Right hindlimb (tissue), 1 donor: ENCODE results near the gene EML1.
"Not testable (repeated sequence)": the region's sequence is repeated elsewhere in the genome, so short reads cannot be mapped to it uniquely, and the experiment has no call there.

Experiments
- DNase-seq: peaks from one replicate; pipeline ENCODE4 v3.0.0-alpha.2; 2018

EML1 gene

GRCh38 chr14:99944241-99944651, 151.0 kb downstream of the EML1 start:
- DNase-seq = no peak

DNA sequence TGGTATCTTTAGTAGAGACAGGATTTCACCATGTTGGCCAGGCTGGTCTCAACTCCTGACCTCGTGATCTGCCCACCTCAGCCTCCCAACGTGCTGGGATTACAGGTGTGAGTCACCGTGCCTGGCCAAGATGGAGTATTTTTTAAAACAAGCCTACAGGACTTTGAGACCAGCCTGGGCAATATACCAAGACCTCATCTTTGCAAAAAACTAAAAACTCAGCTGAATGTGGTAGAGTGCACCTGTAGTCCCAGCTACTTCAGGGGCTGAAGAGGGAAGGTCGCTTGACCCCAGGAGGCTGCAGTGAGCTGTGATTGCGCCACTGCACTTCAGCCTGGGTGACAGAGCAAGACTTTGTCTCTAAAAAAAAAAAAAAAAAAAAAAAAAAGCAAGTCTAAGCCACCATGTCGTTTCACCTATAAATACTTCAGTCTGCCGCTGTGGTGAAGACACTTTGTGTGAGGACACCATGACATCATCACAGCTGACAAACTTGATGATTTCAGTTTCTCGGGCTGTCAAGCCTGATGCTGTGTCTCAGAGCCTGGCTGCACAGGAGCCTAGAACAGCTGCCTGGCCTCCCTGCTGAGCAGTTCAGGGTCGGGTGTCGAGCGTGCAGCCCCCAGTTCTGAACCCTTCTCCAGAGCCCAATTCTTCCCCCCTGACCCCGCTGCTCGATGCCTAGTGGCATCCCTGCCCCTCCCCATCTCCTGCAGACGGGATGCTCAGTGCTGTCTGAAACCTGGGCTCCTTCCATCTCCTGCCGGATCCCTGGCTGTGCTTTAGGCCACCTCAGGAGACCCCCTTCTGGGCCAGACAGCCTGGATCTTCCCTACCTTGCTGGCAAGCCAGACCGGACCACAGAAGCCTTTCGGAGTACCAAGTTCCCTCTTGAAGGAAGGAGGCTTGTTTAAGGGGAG, 152.8 kb downstream of the EML1 start:
- no peak for DNase-seq

- no peak for DNase-seq
Observed at GRCh38 chr14:99946652-99947489, 153.7 kb downstream of the EML1 start.

DNA sequence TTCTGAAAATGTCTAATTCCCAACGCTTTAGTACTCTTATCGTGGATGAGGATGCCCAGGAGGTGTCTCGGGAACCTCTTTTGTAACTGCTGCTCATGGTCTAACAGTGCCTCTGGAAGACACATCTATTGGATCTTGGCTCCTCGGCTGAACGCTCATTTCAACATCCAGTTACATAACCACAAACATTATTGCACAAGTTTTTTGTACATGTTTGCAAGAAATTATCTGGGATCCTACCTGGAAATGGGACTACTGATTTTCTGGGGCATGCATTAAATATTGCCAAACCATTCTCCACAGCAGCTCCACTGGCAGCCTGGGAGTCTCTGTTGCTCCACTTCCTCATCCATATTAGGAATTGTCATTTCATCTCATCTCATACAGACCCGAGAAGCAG, 154.5 kb downstream of the EML1 start:
- DNase-seq = no peak

GRCh38 chr14:99949011-99949732, 156.0 kb downstream of the EML1 start:
- not testable (repeated sequence) for DNase-seq

GRCh38 chr14:99950181-99950580, 157.0 kb downstream of the EML1 start:
- no peak for DNase-seq

- no peak for DNase-seq
Observed at GRCh38 chr14:99951085-99951484, 157.9 kb downstream of the EML1 start.

DNA sequence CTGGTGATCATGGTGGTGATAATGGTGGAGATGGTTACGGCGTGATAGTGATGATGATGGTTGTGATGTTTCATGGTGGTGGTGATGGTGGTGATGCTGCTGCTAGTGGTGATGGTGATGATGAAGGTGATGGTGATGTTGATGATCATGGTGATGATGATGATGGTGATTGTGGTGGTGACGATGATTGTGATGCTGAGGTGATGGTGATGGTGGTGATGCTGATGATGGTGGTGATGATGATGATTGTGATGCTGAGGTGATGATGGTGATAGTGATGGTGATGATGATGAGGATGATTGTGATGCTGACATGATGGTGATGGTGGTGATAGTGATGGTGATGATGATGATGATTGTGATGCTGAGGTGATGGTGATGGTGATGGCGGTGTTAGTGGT, 158.8 kb downstream of the EML1 start:
- no peak for DNase-seq

GRCh38 chr14:99952453-99952852, 159.2 kb downstream of the EML1 start:
- DNase-seq = no peak

- no peak for DNase-seq
Observed at GRCh38 chr14:99955826-99956455, 162.7 kb downstream of the EML1 start.

- DNase-seq = no peak
Observed at GRCh38 chr14:99958380-99958779, 165.2 kb downstream of the EML1 start.

DNA sequence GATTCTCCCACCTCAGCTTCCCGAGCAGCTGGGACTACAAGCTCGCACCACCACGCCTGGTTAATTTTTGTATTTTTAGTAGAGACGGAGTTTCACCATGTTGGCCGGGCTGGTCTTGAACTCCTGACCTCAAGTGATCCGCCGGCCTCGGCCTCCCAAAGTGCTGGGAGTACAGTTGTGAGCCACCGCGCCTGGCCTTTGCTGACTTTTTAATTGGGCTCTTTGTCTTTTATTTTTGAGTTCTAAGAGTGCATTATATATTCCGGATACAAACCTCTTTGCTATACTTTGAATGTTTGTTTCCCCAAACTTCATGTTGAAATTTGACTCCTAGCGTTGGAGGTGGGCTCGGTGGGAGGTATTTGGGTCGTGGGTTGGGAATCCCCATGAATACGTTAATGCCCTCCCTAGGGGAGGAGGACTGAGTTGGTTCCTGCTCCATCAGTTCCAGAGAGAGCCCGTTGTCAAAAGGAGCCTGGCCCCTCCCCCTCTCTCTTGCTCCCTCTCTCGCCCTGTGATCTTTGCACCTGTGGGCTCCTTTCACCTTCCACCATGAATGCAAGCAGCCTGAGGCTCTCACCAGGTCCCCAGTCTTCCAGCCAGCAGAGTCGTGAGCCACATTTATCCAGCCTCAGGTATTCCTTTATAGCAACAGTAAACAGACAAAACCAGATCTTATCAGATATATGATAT, 168.8 kb downstream of the EML1 start:
- DNase-seq = no peak

GRCh38 chr14:99964979-99965378, 171.8 kb downstream of the EML1 start:
- DNase-seq = no peak

- DNase-seq = no peak
Observed at GRCh38 chr14:99966037-99966835, 173.0 kb downstream of the EML1 start.

GRCh38 chr14:99966912-99967311, 173.7 kb downstream of the EML1 start:
- no peak for DNase-seq

- DNase-seq = no peak
Observed at GRCh38 chr14:99968191-99968920, 175.1 kb downstream of the EML1 start.

- no peak for DNase-seq
Observed at GRCh38 chr14:99968941-99969340, 175.7 kb downstream of the EML1 start.

DNA sequence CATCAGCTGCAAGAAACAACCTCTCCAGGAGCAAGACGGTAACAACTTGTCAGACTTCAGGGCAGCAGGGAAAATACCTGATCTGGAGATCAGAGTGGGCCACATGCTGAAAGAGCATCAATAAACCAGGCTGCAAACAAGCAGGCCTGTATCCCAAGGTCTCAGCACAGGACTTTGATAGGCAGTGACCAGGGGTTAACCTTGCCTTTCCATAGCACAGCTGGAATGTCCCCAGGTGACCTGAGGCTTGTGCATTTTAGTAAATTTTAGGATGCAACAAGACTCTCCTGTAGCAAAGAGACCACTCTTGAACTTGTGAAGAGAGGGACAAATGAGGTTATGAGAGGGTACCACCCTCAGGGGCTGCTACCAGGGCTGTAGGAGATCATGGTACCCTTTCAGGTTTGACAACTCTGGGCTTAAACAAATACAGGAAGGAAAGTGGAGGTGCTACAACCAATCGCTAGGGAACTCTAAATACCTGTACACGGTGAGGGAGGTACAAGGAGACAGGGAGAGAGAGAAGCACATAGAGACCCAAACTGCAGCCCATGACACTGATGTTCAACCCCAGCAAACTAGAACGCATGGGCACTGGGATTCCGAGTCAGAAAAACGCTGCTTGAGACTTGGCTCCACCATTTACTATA, 176.6 kb downstream of the EML1 start:
- no peak for DNase-seq

DNA sequence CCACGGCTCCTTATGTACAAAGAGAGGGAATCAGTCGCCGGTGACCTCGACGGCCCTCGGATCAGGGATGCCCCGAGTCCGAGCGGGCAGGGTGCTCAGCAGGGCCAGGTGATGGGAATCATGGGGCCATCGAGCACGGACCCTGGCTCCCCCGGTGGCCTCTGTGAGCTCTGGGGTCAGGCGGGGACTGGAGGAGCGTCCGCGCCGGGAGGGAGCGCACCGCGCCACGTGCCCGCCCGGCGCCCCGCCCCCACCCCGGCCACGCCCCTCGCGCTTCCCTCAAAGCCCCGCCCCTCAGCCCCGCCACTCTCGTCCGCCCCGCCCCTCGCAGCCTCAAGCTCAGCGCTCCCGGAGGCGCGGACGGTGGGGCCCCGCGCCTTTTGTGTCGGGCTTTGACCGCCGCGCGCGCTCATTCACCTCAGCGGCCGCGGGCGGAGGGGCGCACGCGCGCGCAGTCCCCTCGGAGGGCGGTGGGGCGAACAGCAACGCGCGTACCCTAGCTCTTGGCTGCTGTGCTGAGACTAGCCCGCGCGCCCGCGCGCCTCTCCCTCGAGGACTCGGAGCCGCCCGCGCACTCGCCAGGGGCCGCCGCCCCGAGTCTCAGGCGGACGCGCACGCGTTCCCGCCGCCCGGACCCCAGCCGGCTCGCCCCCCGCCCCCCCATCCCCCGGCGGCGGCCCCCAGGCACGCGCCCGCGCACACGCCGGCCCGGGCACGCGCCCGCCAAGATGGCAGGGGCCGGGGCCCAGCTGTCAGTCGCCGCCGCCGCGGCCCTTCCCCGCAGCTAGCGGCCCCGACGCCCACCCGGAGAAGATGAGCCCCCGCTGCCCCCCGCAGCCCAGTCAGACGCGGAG, 178.1 kb downstream of the EML1 start:
- DNase-seq = peak; percentile 91
